ACC112 (cell line): Measurements from ENCODE around the gene LRRC38.
"Not testable (repeated sequence)": the region's sequence is repeated elsewhere in the genome, so short reads cannot be mapped to it uniquely, and the experiment has no call there.

Experiments
- H2AFZ ChIP-seq: fragments of 200-600 bp; sonication (generic); one replicate; pipeline ENCODE4 v1.6.0; 2017; ENCODE audit warnings: antibody characterized with exemption, low read length; ENCODE audit not compliant: unreplicated experiment
- H3K27ac ChIP-seq: fragments of 200-600 bp; sonication (generic); 2 replicates; pipeline ENCODE4 v1.5.1; 2014; ENCODE audit warnings: low read depth, mild to moderate bottlenecking, antibody characterized with exemption, low read length, moderate library complexity
- H3K27me3 ChIP-seq: fragments of 200-600 bp; sonication (generic); 2 replicates; pipeline ENCODE4 v1.6.1; 2014; ENCODE audit warnings: mild to moderate bottlenecking, antibody characterized with exemption, low read length, moderate library complexity, mixed read lengths; ENCODE audit not compliant: insufficient read depth
- H3K36me3 ChIP-seq: fragments of 200-600 bp; sonication (generic); 2 replicates; pipeline ENCODE4 v1.6.1; 2016; ENCODE audit warnings: mild to moderate bottlenecking, antibody characterized with exemption, low read length, moderate library complexity, mixed read lengths; ENCODE audit not compliant: insufficient read depth
- H3K4me1 ChIP-seq: fragments of 200-600 bp; sonication (generic); one replicate; pipeline ENCODE4 v1.6.1; 2016; ENCODE audit warnings: low read length, mixed read lengths; ENCODE audit not compliant: insufficient read depth, unreplicated experiment, control insufficient read depth
- H3K4me3 ChIP-seq: fragments of 200-600 bp; sonication (generic); 2 replicates; pipeline ENCODE4 v1.5.1; 2014; ENCODE audit warnings: mild to moderate bottlenecking, low read depth, low read length
- H3K79me2 ChIP-seq: fragments of 200-600 bp; sonication (generic); one replicate; pipeline ENCODE4 v1.6.0; 2016; ENCODE audit warnings: low read length; ENCODE audit not compliant: control insufficient read depth, unreplicated experiment, insufficient read depth

Gene LRRC38, protein sequence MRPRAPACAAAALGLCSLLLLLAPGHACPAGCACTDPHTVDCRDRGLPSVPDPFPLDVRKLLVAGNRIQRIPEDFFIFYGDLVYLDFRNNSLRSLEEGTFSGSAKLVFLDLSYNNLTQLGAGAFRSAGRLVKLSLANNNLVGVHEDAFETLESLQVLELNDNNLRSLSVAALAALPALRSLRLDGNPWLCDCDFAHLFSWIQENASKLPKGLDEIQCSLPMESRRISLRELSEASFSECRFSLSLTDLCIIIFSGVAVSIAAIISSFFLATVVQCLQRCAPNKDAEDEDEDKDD

DNA sequence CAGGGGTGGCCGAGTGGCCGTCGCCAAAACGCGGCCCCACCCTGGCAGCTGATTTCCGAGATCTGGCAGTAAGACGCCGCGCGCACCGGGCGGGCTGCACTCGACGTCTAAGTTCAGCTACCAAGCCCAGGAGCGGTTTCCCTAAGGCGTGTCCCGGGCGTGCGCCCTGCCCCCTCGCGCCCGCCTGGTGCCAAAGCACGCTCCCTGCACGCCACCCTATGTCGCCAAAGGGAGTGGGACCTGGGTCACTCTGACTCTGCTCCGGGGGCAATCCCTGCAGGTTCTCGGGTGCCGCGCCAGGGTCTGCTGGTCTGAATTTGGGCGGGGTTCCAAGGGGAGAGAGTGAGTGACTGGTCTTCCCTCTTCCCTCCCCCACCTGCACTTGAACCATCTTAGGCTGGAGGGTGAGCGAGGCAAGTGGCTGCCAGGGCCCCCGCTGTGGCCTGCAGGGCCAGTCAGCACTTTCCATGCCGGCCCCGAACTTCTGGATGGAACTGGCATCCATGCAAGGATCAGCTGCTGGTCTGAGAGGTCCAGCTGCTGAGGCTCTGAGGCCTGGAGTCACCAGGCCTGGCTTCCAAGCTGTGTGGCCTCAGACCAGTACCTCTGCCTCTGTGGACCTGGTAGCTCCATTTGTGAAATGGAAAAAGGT, at the start of gene LRRC38:
TSS of gene LRRC38 (minus strand) at position 109 of the 652 bp plus-strand sequence. CDS start 410 bp downstream, outside the sequence.
- Histone ChIP-seq H3K27ac (no peak within 1 kb of the TSS), H3K36me3 (no peaks in the 10 kb centered on the region), H3K27me3 (peaks cover 33% of the 10 kb centered on the region), H2AFZ (no peak within 1 kb of the TSS), H3K4me1 (no peaks in the 10 kb centered on the region), H3K4me3 (no peak within 1 kb of the TSS), H3K79me2 (no peaks in the 10 kb centered on the region)

DNA sequence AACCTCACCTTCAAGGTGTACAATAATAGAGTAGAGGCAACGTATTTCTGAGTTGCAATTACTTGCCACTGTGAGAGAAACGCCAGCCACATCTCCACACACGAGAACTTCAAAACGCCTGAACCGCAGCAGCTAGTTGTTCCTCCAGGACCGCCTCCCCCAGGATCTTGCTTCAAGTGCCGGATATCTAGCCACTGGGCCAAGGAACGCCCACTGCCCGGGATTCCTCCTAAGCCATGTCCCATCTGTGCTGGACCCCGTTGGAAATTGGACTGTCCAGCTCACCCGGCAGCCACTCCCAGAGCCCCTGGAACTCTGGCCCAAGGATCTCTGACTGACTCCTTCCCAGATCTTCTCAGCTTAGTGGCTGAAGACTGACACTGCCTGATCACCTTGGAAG, 49.2 kb upstream of the LRRC38 start:
- H3K4me1 ChIP-seq, H3K4me3 ChIP-seq, H3K36me3 ChIP-seq, H3K27me3 ChIP-seq, H2AFZ ChIP-seq, H3K79me2 ChIP-seq, H3K27ac ChIP-seq: not testable (repeated sequence)

DNA sequence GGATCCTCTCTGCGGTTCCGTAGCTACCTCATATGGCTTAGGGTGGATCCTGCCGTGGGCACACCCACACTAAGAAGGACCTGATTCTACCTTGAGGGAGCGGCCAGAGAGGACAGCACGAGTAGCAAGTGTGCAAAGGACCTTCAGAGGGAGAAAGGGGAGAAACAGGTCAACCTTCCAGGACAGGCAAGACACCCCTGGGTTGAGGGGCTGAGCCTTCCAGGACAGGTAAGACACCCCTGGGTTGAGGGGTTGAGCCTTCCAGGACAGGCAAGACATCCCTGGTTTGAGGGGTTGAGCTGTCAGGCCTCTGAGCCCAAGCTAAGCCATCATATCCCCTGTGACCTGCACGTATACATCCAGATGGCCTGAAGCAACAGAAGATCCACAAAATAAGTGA, 46.7 kb upstream of the LRRC38 start:
- no peak overlapping the region for H3K4me3 ChIP-seq
- no peak overlapping the region for H2AFZ ChIP-seq
- H3K27ac ChIP-seq: no peak overlapping the region
- no peaks in the 10 kb centered on the region for H3K79me2 ChIP-seq
- no peaks in the 10 kb centered on the region for H3K4me1 ChIP-seq
- H3K36me3 ChIP-seq: no peaks in the 10 kb centered on the region
- H3K27me3 ChIP-seq: no peaks in the 10 kb centered on the region

DNA sequence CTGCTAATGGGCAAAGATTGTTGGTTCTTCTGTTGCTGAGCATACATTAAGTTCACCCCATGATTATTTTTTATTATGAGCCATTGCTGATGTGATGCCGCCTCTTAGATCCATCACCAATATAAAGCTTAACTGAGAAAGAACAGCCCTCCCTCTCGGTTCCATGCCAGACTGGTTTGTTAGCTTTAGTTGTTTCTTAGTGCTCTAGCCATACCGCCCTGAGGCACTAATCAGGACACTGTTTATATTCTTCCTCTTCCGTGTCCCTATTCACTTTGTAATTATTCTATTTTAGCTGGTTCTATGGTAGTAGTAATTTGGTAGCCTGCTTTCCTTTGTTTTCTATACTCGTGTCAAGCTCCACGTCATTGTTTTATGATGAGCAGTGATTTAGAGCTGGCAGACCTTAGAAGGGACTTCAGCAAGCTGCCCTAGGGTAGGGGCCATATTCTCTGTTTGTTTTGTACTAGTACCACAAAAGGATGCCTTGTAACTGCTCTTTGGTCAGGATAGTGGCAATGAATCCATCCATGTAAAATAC, 42.5 kb upstream of the LRRC38 start:
- Histone ChIP-seq H2AFZ (no peak overlapping the region), H3K4me3 (no peak overlapping the region), H3K36me3 (no peaks in the 10 kb centered on the region), H3K27ac (no peak overlapping the region), H3K79me2 (no peaks in the 10 kb centered on the region), H3K27me3 (no peaks in the 10 kb centered on the region), H3K4me1 (no peaks in the 10 kb centered on the region)

DNA sequence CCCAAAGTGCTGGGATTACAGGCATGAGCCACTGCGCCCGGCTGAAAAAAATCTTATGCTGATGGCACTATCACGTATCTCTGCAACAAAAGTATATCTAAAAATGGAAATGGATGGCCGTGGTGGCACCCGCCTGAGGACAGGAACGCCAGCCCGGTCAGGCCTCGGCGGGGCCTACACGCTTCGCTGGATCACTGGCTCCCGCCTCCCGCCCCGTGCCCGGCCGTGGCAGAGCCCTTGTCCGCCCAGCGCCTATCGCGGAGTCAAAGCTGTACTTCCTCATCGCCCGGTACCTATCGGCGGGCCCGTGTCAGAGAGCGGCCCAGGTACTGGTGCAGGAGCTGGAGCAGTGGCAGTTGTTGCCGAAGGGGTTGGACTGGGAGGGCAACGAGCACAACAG, 41.0 kb upstream of the LRRC38 start:
- no peaks in the 10 kb centered on the region for H3K4me1 ChIP-seq
- H3K36me3 ChIP-seq: no peaks in the 10 kb centered on the region
- no peaks in the 10 kb centered on the region for H3K79me2 ChIP-seq
- no peak overlapping the region for H3K4me3 ChIP-seq
- no peak overlapping the region for H2AFZ ChIP-seq
- H3K27ac ChIP-seq: no peak overlapping the region
- H3K27me3 ChIP-seq: no peaks in the 10 kb centered on the region

DNA sequence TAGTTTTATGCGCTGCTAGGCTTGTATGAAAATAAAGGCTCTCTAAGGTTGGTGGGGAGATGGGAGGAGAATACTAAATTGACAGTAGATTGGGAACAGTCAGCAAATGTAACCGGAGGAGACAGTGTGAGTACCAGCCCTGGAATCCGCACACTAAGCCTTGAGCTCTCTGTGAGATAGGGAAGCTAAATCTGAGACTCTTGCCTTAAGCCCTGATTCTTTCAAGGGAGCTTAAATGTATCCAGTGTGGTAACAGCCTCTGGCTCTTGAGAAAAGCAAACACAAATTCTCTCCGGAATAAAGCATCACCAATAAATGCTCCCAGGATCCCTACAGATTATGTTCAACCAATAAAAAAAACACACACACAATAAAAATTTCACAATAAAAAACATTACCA, 36.9 kb upstream of the LRRC38 start:
- H3K27ac ChIP-seq: no peak overlapping the region
- no peaks in the 10 kb centered on the region for H3K36me3 ChIP-seq
- H2AFZ ChIP-seq: no peak overlapping the region
- no peaks in the 10 kb centered on the region for H3K27me3 ChIP-seq
- H3K4me1 ChIP-seq: no peaks in the 10 kb centered on the region
- no peak overlapping the region for H3K4me3 ChIP-seq
- H3K79me2 ChIP-seq: no peaks in the 10 kb centered on the region

DNA sequence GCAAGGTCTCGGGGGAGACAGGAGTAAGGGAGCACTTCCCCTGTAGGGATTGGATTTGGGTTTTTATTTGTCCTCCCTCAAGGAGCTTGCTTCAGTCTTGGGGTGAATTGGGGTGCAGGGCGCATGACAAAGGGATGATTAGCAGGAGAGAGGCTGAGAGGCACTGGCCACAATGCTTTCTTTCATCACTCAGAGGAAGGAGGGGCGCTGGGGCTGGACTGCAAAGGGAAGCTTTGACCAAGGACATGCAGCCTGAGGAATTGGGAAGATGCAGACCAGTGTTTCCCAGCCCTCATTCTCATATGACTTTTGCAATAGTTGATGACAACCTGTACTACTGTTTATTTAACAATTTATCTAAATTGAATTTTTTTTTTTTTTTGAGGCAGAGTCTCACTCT, 35.7 kb upstream of the LRRC38 start:
- no peaks in the 10 kb centered on the region for H3K79me2 ChIP-seq
- H3K27me3 ChIP-seq: no peaks in the 10 kb centered on the region
- H3K27ac ChIP-seq: no peak overlapping the region
- no peaks in the 10 kb centered on the region for H3K4me1 ChIP-seq
- no peaks in the 10 kb centered on the region for H3K36me3 ChIP-seq
- H2AFZ ChIP-seq: no peak overlapping the region
- no peak overlapping the region for H3K4me3 ChIP-seq

DNA sequence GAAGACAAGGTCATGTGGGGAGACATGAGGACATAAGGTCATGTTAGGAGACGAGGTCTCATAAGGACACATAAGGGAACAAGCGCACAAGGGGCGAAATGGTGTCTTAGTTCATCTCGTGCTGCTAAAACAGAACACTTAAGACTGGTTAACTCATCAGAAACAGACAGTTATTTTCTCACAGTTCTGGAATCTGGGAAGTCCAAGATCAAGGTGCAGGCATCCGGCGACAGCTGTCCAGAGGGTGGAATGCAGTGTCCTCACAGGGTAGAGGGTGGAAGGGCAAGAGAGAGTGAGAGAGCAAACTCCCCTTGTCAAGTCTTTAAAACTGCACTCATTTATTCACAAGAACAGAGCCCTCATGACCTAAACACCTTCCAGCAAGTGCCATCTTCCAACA, 35.2 kb upstream of the LRRC38 start:
- Histone ChIP-seq H3K79me2 (no peaks in the 10 kb centered on the region), H3K27me3 (no peaks in the 10 kb centered on the region), H2AFZ (no peak overlapping the region), H3K4me1 (no peaks in the 10 kb centered on the region), H3K36me3 (no peaks in the 10 kb centered on the region), H3K27ac (no peak overlapping the region), H3K4me3 (no peak overlapping the region)

DNA sequence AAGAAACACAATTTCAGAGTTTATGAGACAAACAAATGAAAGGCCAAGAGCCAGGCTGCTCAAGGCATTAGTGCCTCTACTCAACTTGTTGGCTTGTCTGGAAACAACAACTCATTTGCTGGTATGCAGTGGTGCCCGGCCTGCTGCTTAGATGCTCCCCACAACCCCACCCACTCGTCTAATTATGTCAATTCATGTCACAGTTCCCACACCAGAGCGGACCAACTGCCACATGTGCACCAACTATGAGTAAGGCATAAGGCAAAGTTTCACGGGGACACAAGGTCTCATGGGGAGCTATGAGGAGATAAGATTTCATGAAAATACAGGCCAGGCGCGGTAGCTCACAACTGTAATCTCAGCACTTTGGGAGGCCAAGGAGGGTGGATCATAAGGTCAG, 34.5 kb upstream of the LRRC38 start:
- H3K4me1 ChIP-seq: no peaks in the 10 kb centered on the region
- no peaks in the 10 kb centered on the region for H3K27me3 ChIP-seq
- no peak overlapping the region for H3K4me3 ChIP-seq
- no peak overlapping the region for H3K27ac ChIP-seq
- no peaks in the 10 kb centered on the region for H3K36me3 ChIP-seq
- H2AFZ ChIP-seq: no peak overlapping the region
- H3K79me2 ChIP-seq: no peaks in the 10 kb centered on the region

DNA sequence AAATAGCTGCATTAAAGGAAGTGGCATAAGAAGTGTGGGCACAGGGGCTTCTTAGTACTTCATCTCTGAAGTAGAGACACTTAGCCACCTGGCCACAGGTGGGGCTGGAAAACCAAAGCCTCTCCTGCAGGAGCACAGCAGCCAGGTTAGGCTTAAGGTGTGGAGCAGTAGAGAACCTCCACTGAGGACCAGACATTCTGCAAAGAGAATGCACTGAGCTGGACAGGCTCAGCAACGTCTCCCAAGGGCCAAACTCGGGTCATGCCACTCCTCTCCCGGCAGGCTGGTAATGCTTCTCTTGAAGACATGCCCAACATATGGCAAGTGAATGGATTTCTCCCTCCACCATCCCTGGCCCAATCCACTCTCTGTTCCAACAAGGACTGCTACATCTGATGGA, 33.0 kb upstream of the LRRC38 start:
- Histone ChIP-seq H3K4me1 (no peaks in the 10 kb centered on the region), H3K79me2 (no peaks in the 10 kb centered on the region), H3K27ac (no peak overlapping the region), H3K36me3 (no peaks in the 10 kb centered on the region), H2AFZ (no peak overlapping the region), H3K27me3 (no peaks in the 10 kb centered on the region), H3K4me3 (no peak overlapping the region)

DNA sequence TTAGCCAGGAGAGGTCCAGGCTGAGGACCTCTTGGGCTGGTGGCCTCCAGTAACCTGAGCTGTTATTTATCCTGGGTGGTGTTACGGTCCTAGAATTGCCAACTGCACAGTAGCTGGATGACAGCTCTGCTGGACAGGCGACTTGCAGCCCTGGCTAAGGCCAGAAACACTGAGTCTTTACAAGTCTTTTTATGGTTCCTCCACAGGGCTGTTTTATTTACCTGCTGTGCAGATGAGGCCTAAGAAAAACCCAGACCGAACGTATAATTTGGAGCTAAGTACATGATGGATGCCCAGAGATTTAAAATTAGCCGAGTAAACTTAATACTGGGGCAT, 30.4 kb upstream of the LRRC38 start:
- Histone ChIP-seq H3K36me3 (no peaks in the 10 kb centered on the region), H3K4me3 (no peak overlapping the region), H3K4me1 (no peaks in the 10 kb centered on the region), H3K79me2 (no peaks in the 10 kb centered on the region), H3K27ac (no peak overlapping the region), H2AFZ (no peak overlapping the region), H3K27me3 (no peaks in the 10 kb centered on the region)
